ENCODE results near the gene TGM2. TPM values are rescaled to one million over a fixed set of nuclear protein-coding genes. Genes with fewer than 3 reads are reported as not detected.
A peak's percentile ranks its signal among the peaks of the same experiment; 100 is the strongest.

TGM2 gene
- total RNA-seq, 4 donors from 2014 or later, result 170 to 385 (median 212) TPM

DNA sequence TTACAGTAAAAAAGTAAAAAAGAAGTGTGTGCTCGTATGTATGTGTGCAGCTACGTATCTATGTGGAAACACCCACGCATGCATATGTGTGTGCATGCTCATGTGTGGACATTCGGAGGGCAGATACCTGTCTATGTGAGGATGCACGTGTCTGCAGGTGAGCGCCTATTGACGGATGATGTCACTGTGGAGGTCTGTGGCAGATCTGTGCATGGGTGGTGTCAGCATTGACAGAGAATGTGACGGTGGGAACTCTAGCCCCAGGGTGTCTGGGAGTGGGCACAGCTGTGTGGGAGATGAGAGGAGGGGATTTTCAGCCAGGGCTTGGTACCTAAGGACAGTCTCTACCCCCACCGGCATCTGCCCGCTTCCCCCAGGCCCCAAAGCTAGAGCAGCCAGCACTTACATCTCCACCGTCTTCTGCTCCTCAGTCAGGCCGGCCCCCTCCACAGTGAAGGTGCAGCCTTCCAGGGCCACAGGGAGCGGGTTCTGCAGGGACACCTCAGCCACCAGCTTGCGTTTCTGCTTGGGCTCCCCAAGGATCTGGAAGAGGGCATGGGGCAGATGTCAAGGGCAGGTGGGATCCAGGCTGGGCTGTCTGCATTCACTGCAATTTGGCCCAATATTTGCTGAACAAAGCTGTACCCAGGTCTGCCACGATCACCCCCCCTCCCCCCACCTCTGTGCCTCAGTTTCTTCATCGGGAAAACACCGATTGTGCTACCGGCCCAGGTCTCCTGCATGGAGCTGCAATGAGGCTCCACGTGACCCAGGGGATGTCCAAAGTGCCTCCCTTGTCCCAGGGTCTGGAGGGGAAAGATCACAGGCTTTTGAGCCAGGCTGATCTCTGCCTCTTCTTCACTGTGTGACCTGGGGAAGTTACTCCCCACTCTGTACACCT lies 34.1 kb downstream of the TGM2 start:
- no peaks in the 10 kb centered on the region for H3K9me3 ChIP-seq
- peaks cover 6 to 69% (median 65%) of the 10 kb centered on the region in 4 donors for H3K36me3 ChIP-seq
- intact Hi-C loops (cut with DNase I), result no loop called here
- 89% methylated on average over 17 of the region's 19 CpGs for WGBS
- TF ChIP-seq POLR2AphosphoS5 (IDR thresholded peaks at IDR 0.05) (no peak), EP300 (IDR thresholded peaks at IDR 0.05) (no peak), POLR2A (IDR thresholded peaks at IDR 0.05; ENCODE audit: low read depth) (no peak)
- TF ChIP-seq, protein P1, sequence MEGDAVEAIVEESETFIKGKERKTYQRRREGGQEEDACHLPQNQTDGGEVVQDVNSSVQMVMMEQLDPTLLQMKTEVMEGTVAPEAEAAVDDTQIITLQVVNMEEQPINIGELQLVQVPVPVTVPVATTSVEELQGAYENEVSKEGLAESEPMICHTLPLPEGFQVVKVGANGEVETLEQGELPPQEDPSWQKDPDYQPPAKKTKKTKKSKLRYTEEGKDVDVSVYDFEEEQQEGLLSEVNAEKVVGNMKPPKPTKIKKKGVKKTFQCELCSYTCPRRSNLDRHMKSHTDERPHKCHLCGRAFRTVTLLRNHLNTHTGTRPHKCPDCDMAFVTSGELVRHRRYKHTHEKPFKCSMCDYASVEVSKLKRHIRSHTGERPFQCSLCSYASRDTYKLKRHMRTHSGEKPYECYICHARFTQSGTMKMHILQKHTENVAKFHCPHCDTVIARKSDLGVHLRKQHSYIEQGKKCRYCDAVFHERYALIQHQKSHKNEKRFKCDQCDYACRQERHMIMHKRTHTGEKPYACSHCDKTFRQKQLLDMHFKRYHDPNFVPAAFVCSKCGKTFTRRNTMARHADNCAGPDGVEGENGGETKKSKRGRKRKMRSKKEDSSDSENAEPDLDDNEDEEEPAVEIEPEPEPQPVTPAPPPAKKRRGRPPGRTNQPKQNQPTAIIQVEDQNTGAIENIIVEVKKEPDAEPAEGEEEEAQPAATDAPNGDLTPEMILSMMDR (IDR thresholded peaks at IDR 0.05), result no peak
- H3K27me3 ChIP-seq, result no peaks in the 10 kb centered on the region
- no peak overlapping the region for H3K4me3 ChIP-seq
- peak overlapping the region in 2 of 4 donors; percentile 6 to 26 for H3K27ac ChIP-seq (replicated peaks in 1 of 4)
- H3K4me1 ChIP-seq, result peaks cover 30 to 43% (median 37%) of the 10 kb centered on the region in 4 donors
- no peak for DNase-seq (ENCODE audit: extremely low spot score)

DNA sequence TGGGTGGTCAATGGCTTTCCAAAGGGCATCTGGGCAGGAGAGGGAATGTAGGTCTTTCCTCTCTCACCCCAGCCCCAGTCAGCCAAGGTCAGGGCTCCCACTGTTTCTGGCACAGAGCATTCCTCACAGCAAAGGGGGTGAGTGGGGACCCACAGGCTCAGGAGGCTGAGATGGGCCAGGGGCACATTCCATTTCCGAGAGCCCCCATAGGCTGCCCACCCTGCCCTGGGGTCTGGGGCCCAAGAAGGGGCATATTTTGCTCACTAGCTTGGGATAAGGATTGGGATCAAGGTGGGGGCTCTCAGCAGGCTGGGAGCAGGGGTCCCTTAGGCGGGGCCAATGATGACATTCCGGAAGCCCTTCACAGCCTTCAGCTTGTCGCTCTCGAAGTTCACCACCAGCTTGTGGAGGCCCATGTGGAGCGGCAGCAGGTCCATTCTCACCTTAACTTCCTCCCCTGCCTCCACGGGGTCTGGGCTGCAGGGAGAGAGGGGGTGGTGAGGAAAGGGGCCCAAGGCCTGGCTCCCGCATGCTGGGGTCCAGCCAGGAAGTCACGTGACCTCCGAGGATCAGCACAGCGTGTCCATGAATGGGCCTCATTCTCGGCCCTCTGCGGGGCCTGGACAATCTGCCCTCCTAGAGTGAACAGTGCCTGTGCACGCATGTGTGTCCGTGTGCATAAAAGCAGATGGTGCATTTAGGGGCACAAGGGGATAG lies 35.0 kb downstream of the TGM2 start:
- TF ChIP-seq EP300 (IDR thresholded peaks at IDR 0.05) (no peak), POLR2A (IDR thresholded peaks at IDR 0.05; ENCODE audit: low read depth) (no peak), POLR2AphosphoS5 (IDR thresholded peaks at IDR 0.05) (no peak)
- TF ChIP-seq, protein P1 (IDR thresholded peaks at IDR 0.05), result no peak
- WGBS, result 75% methylated on average over 11 of the region's 15 CpGs
- Histone ChIP-seq H3K27me3 (no peaks in the 10 kb centered on the region), H3K9me3 (no peaks in the 10 kb centered on the region), H3K4me1 (peaks cover 39 to 44% (median 41%) of the 10 kb centered on the region in 4 donors), H3K4me3 (no peak overlapping the region), H3K27ac (replicated peaks in 1 of 4) (no peak overlapping the region), H3K36me3 (peaks cover 6 to 61% (median 56%) of the 10 kb centered on the region in 4 donors)
- DNase-seq (ENCODE audit: extremely low spot score), result no peak
- intact Hi-C loops (cut with DNase I), result loop anchor here (5.0 kb wide), 1 partner anchor 58 kb away; no protein-coding TSS in a partner anchor

DNA sequence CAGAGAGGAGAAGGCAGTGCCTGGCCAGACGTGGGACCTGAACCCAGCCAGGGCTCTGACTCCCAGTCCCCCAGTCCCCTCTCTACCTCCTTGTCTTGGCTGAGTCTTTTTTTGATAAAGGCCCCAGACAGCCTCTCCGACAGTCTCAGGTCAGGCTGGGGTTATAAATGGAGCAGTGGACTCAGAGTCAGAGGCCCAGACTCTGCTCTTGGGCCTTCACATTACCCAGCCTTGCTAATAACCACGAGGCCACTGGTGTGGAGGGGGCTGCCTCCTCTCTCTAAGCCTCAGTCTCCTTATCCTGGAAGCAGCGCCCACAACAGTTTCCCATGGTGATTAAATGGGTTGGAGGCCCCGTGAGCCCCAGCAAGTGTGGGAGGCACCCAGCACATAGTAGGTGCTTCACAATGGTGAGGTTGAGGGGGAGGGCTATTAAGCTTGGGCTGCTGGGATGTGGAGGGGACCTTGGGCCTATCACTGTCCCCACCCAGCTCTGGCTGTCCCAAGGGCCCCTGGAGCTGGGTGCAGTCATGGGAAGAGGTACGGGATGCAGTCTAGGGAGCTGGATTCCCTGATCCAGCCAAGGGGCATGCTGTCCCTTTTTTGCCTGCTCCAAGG lies 35.7 kb downstream of the TGM2 start:
- H3K4me3 ChIP-seq, result no peak overlapping the region
- no peaks in the 10 kb centered on the region for H3K9me3 ChIP-seq
- H3K27ac ChIP-seq (replicated peaks in 1 of 4), result peak overlapping the region; percentile 20 to 91 (median 64)
- peaks cover 6 to 57% (median 52%) of the 10 kb centered on the region in 4 donors for H3K36me3 ChIP-seq
- WGBS, result 95% methylated on average over 6 of the region's 6 CpGs
- TF ChIP-seq, protein P1 (IDR thresholded peaks at IDR 0.05), result no peak
- no peak for TF ChIP-seq EP300 (IDR thresholded peaks at IDR 0.05)
- no peak for TF ChIP-seq POLR2A (IDR thresholded peaks at IDR 0.05; ENCODE audit: low read depth)
- no peak for TF ChIP-seq POLR2AphosphoS5 (IDR thresholded peaks at IDR 0.05)
- intact Hi-C loops (cut with DNase I), result loop anchor here (5.0 kb wide), 1 partner anchor 57 kb away; no protein-coding TSS in a partner anchor
- no peaks in the 10 kb centered on the region for H3K27me3 ChIP-seq
- peaks cover 36 to 43% (median 41%) of the 10 kb centered on the region in 4 donors for H3K4me1 ChIP-seq
- no peak for DNase-seq (ENCODE audit: extremely low spot score)

DNA sequence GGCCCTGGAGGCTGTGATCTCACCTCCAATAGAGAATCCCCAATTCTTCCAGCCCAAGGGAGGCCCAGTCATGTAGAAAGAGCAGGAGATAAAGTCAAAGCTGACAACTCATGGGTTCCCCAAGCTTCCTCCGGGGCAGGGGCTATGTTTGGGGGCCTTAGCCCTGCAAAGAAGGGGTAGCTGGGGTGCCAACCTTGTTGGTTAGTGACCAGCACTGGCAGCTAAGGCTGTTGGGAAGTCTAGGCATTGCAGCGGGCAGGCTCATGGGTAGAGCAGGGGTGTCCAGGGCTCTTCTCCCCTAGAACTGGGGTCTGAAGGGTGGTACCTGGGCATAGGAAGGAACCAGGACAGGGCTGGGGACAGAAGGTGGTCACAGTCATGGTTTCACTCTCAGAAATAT lies 36.4 kb downstream of the TGM2 start:
- Histone ChIP-seq H3K36me3 (peaks cover 6 to 54% (median 49%) of the 10 kb centered on the region in 4 donors), H3K9me3 (no peaks in the 10 kb centered on the region), H3K27me3 (no peaks in the 10 kb centered on the region), H3K4me1 (peaks cover 31 to 36% (median 35%) of the 10 kb centered on the region in 4 donors), H3K4me3 (no peak overlapping the region), H3K27ac (replicated peaks in 1 of 4) (peak overlapping the region; percentile 20 to 91 (median 84))
- DNase-seq (ENCODE audit: extremely low spot score), result no peak
- intact Hi-C loops (cut with DNase I), result loop anchor here (5.0 kb wide), 1 partner anchor 56 kb away; no protein-coding TSS in a partner anchor
- no peak for TF ChIP-seq POLR2AphosphoS5 (IDR thresholded peaks at IDR 0.05)
- no peak for TF ChIP-seq EP300 (IDR thresholded peaks at IDR 0.05)
- no peak for TF ChIP-seq POLR2A (IDR thresholded peaks at IDR 0.05; ENCODE audit: low read depth)
- TF ChIP-seq, protein P1 (IDR thresholded peaks at IDR 0.05), result no peak
- 100% methylated on average over 2 of the region's 2 CpGs for WGBS

All from esophagus muscularis mucosa (tissue), 4 donors.